GM12878 (cell line): Measurements from ENCODE around the gene ARID1A. TPM values are rescaled to one million over a fixed set of nuclear protein-coding genes. Genes with fewer than 3 reads are reported as not detected.

ENCODE experiments used
- ATAC-seq: fragments of 200-7000 bp; cut with Tn5 transposase; 3 replicates; pipeline ENCODE4 v1.9.1; 2020; ENCODE audit warnings: mild to moderate bottlenecking, moderate library complexity
- BruUV-seq: library from RNA; stranded (reverse); fragments of 400-500 nt; replicated peaks from 2 replicates; lab custom pipeline; 2021; lab: Mats Ljungman, UMichigan
- CTCF ChIA-PET: fragments of 300-600 bp; sonication (Branson Sonifier 250); formaldehyde crosslinking; extraction: SDS; loops from one replicate; lab custom pipeline; 2021; ENCODE audit warnings: inconsistent platforms; lab: Yijun Ruan, JAX
- POLR2A ChIA-PET: fragments of 350-600 bp; formaldehyde crosslinking; extraction: SDS; loops from one replicate; lab custom pipeline; 2021; ENCODE audit warnings: inconsistent platforms; lab: Charles Lee
- RAD21 ChIA-PET: fragments of 300-600 bp; sonication (Branson Sonifier 250); formaldehyde crosslinking; loops from one replicate; lab custom pipeline; 2023; ENCODE audit warnings: antibody characterized with exemption; ENCODE audit not compliant: unreplicated experiment; lab: Charles Lee
- SMC1A ChIA-PET: fragments of 300-600 bp; sonication (Branson Sonifier 250); formaldehyde crosslinking; loops from one replicate; lab custom pipeline; 2023; ENCODE audit not compliant: unreplicated experiment, uncharacterized antibody; lab: Charles Lee
- DNase-seq: peaks from one replicate; pipeline ENCODE4 v3.0.0-alpha.2; 2011; ENCODE audit warnings: low read depth, low spot score
- FAIRE-seq: peaks from 3 replicates; lab custom pipeline; 2011; peaks lifted over from hg19 to GRCh38; lab: Jason Lieb, UNC
- H2AFZ ChIP-seq: 2 replicates; pipeline ENCODE4 v1.6.0; 2011; ENCODE audit warnings: low read depth, low read length, control low read depth; ENCODE audit not compliant: control insufficient read depth
- H3K27ac ChIP-seq: 2 replicates; pipeline ENCODE4 v1.5.1; 2011; ENCODE audit warnings: control low read depth; ENCODE audit not compliant: control insufficient read depth, insufficient read depth
- H3K27me3 ChIP-seq, 2 experiments: replicated peaks in 1 of 2; 2 replicates each; pipeline versions ENCODE4 v1.6.0 to v1.6.1; 2011; ENCODE audit warnings: low read length in 1 of 2; ENCODE audit not compliant: control insufficient read depth in 2 of 2, insufficient read depth in 2 of 2
- H3K36me3 ChIP-seq, 2 experiments: 2 replicates each; pipeline ENCODE4 v1.5.1; 2011; ENCODE audit warnings: low read length in 1 of 2; ENCODE audit not compliant: control insufficient read depth in 2 of 2, insufficient read depth in 2 of 2
- H3K4me1 ChIP-seq: 2 replicates; pipeline ENCODE4 v1.6.1; 2011; ENCODE audit warnings: mild to moderate bottlenecking, low read length, moderate library complexity, mixed read lengths; ENCODE audit not compliant: control insufficient read depth, insufficient read depth
- H3K4me2 ChIP-seq: 2 replicates; pipeline ENCODE4 v1.6.0; 2011; ENCODE audit warnings: control low read depth; ENCODE audit not compliant: control insufficient read depth, insufficient read depth
- H3K4me3 ChIP-seq: fragments of 200-600 bp; sonication (generic); 2 replicates; pipeline ENCODE4 v1.5.1; 2016
- H3K79me2 ChIP-seq: 2 replicates; pipeline ENCODE4 v1.6.0; 2011; ENCODE audit warnings: low read length; ENCODE audit not compliant: control insufficient read depth, insufficient read depth
- H3K9ac ChIP-seq: 2 replicates; pipeline ENCODE4 v1.8.0; 2011; ENCODE audit warnings: low read length, control low read depth, mixed read lengths; ENCODE audit not compliant: control insufficient read depth, insufficient read depth
- H3K9me3 ChIP-seq: replicated peaks from 3 replicates; pipeline ENCODE4 v1.5.1; 2011; ENCODE audit warnings: mild to moderate bottlenecking, low read length; ENCODE audit not compliant: control insufficient read depth, insufficient read depth
- H4K20me1 ChIP-seq: 2 replicates; pipeline ENCODE4 v1.6.0; 2011; ENCODE audit not compliant: control insufficient read depth, insufficient read depth
- BRCA1 ChIP-seq: IDR thresholded peaks from 2 replicates; pipeline ENCODE4 v1.6.1; 2011; ENCODE audit warnings: low read depth, low read length, improper control_type of control experiment
- CBX3 ChIP-seq: fragments of 200-600 bp; sonication (generic); IDR thresholded peaks from 2 replicates; pipeline ENCODE4 v1.6.1; 2016; ENCODE audit warnings: low read depth, borderline replicate concordance
- DPF2 ChIP-seq: fragments of 450-650 bp; IDR thresholded peaks from 2 replicates; pipeline ENCODE4 v1.6.1; 2017; ENCODE audit warnings: mild to moderate bottlenecking
- HDGF ChIP-seq: fragments of 450-650 bp; IDR thresholded peaks from 2 replicates; pipeline ENCODE4 v1.6.1; 2016; ENCODE audit warnings: antibody characterized with exemption
- IKZF1 ChIP-seq: fragments of 450-650 bp; conservative IDR thresholded peaks from 2 replicates; pipeline ENCODE4 v1.6.1; 2017; ENCODE audit warnings: antibody characterized with exemption, mild to moderate bottlenecking
- JUND ChIP-seq: IDR thresholded peaks from 2 replicates; pipeline ENCODE4 v1.6.1; 2012; ENCODE audit warnings: low read depth, mild to moderate bottlenecking, low read length, improper control_type of control experiment, moderate library complexity
- KAT2A ChIP-seq: conservative IDR thresholded peaks from 2 replicates; pipeline ENCODE4 v1.6.1; 2011; ENCODE audit warnings: low read depth, low read length; ENCODE audit not compliant: control insufficient read depth
- MLLT1 ChIP-seq: fragments of 450-650 bp; IDR thresholded peaks from 2 replicates; pipeline ENCODE4 v1.6.1; 2016; ENCODE audit warnings: mild to moderate bottlenecking
- NFYB ChIP-seq: IDR thresholded peaks from 2 replicates; pipeline ENCODE4 v1.6.1; 2011; ENCODE audit warnings: low read depth, mild to moderate bottlenecking, low read length, improper control_type of control experiment, moderate library complexity; ENCODE audit not compliant: insufficient read depth
- NR2C1 ChIP-seq: fragments of 450-650 bp; IDR thresholded peaks from 2 replicates; pipeline ENCODE4 v1.6.1; 2017; ENCODE audit warnings: antibody characterized with exemption, mild to moderate bottlenecking, moderate library complexity
- NR2F1 ChIP-seq: fragments of 450-650 bp; conservative IDR thresholded peaks from 2 replicates; pipeline ENCODE4 v1.6.1; 2017; ENCODE audit warnings: mild to moderate bottlenecking
- SIX5 ChIP-seq: IDR thresholded peaks from 2 replicates; pipeline ENCODE4 v1.6.1; 2011; ENCODE audit warnings: mild to moderate bottlenecking, low read depth, low read length, moderate library complexity; ENCODE audit not compliant: severe bottlenecking
- SPI1 ChIP-seq: IDR thresholded peaks from 2 replicates; pipeline ENCODE4 v1.6.1; 2011; ENCODE audit warnings: low read depth, mild to moderate bottlenecking, low read length, moderate library complexity, borderline replicate concordance; ENCODE audit not compliant: insufficient read depth
- ZBTB40 ChIP-seq: fragments of 450-650 bp; IDR thresholded peaks from 2 replicates; pipeline ENCODE4 v1.6.1; 2016; ENCODE audit warnings: mild to moderate bottlenecking, moderate library complexity, borderline replicate concordance
- ZNF24 ChIP-seq: fragments of 450-650 bp; IDR thresholded peaks from 2 replicates; pipeline ENCODE4 v1.6.1; 2017; ENCODE audit warnings: antibody characterized with exemption, mild to moderate bottlenecking
- ZNF274 ChIP-seq: IDR thresholded peaks from one replicate; pipeline ENCODE4 v1.8.0; 2011; ENCODE audit not compliant: insufficient read length, insufficient read depth
- WGBS: methylation state at CpG from one replicate; pipeline ENCODE4 v1.1.6; 2016; ENCODE audit warnings: low lambda C conversion rate; ENCODE audit not compliant: insufficient replicate concordance, insufficient coverage; ENCODE audit errors: missing lambda C conversion rate; 5-methylcytosine and 5-hydroxymethylcytosine counted together
- in situ Hi-C: fragments of 300-500 bp; cut with MboI; formaldehyde crosslinking; loops from 9 replicates; pipeline ENCODE4 v1.14.3; 2018; ENCODE audit warnings: mixed read lengths
- intact Hi-C: fragments of 100-400 bp; cut with micrococcal nuclease; formaldehyde crosslinking; loops from one replicate; pipeline ENCODE4 v1.14.2; 2022; ENCODE audit not compliant: unreplicated experiment
- polyA plus RNA-seq, 11 experiments: library from polyadenylated mRNA; depleted of rRNA in 4 of 11; unstranded in 6 of 11; stranded (reverse) in 5 of 11; fragments of >200 nt; fragmentation: Nextera tagmentation in 4 of 11; fragmentation: Illumina TruSeq in 1 of 11; extraction: Ambion mirVana in 4 of 11; extraction: Trizol in 1 of 11; gene quantifications; 1 replicate in 1 of 11; 2 replicates in 10 of 11; pipeline versions ENCODE4 v1.2.1 to v1.2.3, GENCODE V29; 2011 to 2016; ENCODE audit warnings: inconsistent platforms in 2 of 11, missing spikeins in 2 of 11, low read depth in 1 of 11
- total RNA-seq, 4 experiments: library from RNA; depleted of rRNA in 3 of 4; stranded (reverse); fragments of >200 nt in 3 of 4; fragmentation: Illumina TruSeq in 1 of 4; extraction: Trizol in 1 of 4; gene quantifications; 2 replicates each; pipeline versions ENCODE4 v1.2.1 to v1.2.3, GENCODE V29; 2013 to 2021

Gene ARID1A
- total and polyA plus RNA-seq, 10 of the 15 experiments (the other 5 are each of a cell fraction or from before 2014, with no cell fraction given): 10.0 to 98.0 (median 23.5) TPM

- peak; percentile 97 for TF ChIP-seq IKZF1
- TF ChIP-seq ZNF24: peak; percentile 73
- TF ChIP-seq DPF2: peak; percentile 91
- no peak for TF ChIP-seq HDGF
- peak; percentile 55; the same call in 1 of the 2 replicates for TF ChIP-seq JUND
- no peak for TF ChIP-seq CBX3
- TF ChIP-seq ZBTB40: peak; percentile 67
- no peak for TF ChIP-seq KAT2A
- TF ChIP-seq, all 136 proteins: peak for 69
Observed at GRCh38 chr1:26695356-26696118, at the start of gene ARID1A (continued).

GRCh38 chr1:26664802-26665201 is 31.0 kb upstream of the ARID1A start:
- RAD21 ChIA-PET: no interaction called here
- Histone ChIP-seq H2AFZ (no peak overlapping the region), H4K20me1 (no peaks in the 10 kb centered on the region), H3K4me3 (no peak overlapping the region), H3K4me1 (no peaks in the 10 kb centered on the region), H3K27me3 (peaks cover 0 to 2% of the 10 kb centered on the region in 2 experiments; a peak in 2 of 4 replicates), H3K36me3 (no peaks in the 10 kb centered on the region), H3K79me2 (no peaks in the 10 kb centered on the region), H3K9me3 (no peaks in the 10 kb centered on the region), H3K4me2 (no peak overlapping the region), H3K9ac (no peak overlapping the region), H3K27ac (no peak overlapping the region)
- WGBS: 56% methylated on average over 2 of the region's 2 CpGs
- POLR2A ChIA-PET: interaction anchor here (0.6 kb wide), 1 partner anchor 701 kb away, joined by 4 read pairs; no protein-coding TSS in a partner anchor
- FAIRE-seq (no peak), ATAC-seq (no peak), DNase-seq (no peak)
- in situ Hi-C loops: no loop called here
- no TSS peak for BruUV-seq
- intact Hi-C loops: no loop called here
- CTCF ChIA-PET: interaction anchor here (0.6 to 4.2 kb wide), 2 partner anchors 12 to 600 kb away, joined by 3 to 19 read pairs; no protein-coding TSS in a partner anchor
- SMC1A ChIA-PET: interaction anchor here (1.0 kb wide), 1 partner anchor 12 kb away, joined by 3 read pairs; no protein-coding TSS in a partner anchor
- no peak for TF ChIP-seq ZNF274
- TF ChIP-seq BRCA1: no peak
- TF ChIP-seq NR2F1: no peak
- no peak for TF ChIP-seq NR2C1
- no peak for TF ChIP-seq SPI1
- TF ChIP-seq MLLT1: no peak
- no peak for TF ChIP-seq SIX5
- no peak for TF ChIP-seq NFYB
